Stimulated activated CD4-positive, alpha-beta T cell treated with anti-CD3 and anti-CD28 coated beads, Interleukin-2, amount 100 ng/mL, for 4 hours (primary cell): ENCODE data around the gene SGPP1.
"Not testable (repeated sequence)": the region's sequence is repeated elsewhere in the genome, so short reads cannot be mapped to it uniquely, and the experiment has no call there.

Experiments used
- DNase-seq: peaks from one replicate; pipeline ENCODE4 v3.0.0-alpha.2; 2020; ENCODE audit warnings: low read depth

Gene SGPP1

GRCh38 chr14:63725786-63726460 is 1.9 kb downstream of the SGPP1 start:
- no peak for DNase-seq

GRCh38 chr14:63717702-63718101 is 10.2 kb downstream of the SGPP1 start:
- DNase-seq = no peak

- no peak for DNase-seq
These were observed 12.5 kb downstream of the SGPP1 start for GRCh38 chr14:63715360-63715759.

GRCh38 chr14:63713764-63714163 is 14.1 kb downstream of the SGPP1 start:
- DNase-seq = no peak

- DNase-seq = no peak
These were observed 14.8 kb downstream of the SGPP1 start for GRCh38 chr14:63713058-63713457.

- DNase-seq = no peak
These were observed 15.7 kb downstream of the SGPP1 start for GRCh38 chr14:63712123-63712522.

GRCh38 chr14:63710497-63710896 is 17.4 kb downstream of the SGPP1 start:
- DNase-seq = no peak

GRCh38 chr14:63709589-63709988 is 18.3 kb downstream of the SGPP1 start:
- DNase-seq = no peak

- DNase-seq = no peak
These were observed 20.6 kb downstream of the SGPP1 start for GRCh38 chr14:63707216-63707615.

GRCh38 chr14:63705561-63706070 is 22.2 kb downstream of the SGPP1 start:
- no peak for DNase-seq

- not testable (repeated sequence) for DNase-seq
These were observed 25.3 kb downstream of the SGPP1 start for GRCh38 chr14:63702530-63702929.

GRCh38 chr14:63701606-63702299 is 26.1 kb downstream of the SGPP1 start:
- no peak for DNase-seq

GRCh38 chr14:63692310-63693020 is 35.4 kb downstream of the SGPP1 start:
- DNase-seq = no peak

GRCh38 chr14:63689132-63689531 is 38.7 kb downstream of the SGPP1 start:
- DNase-seq = no peak

- no peak for DNase-seq
These were observed 40.9 kb downstream of the SGPP1 start for GRCh38 chr14:63686926-63687325.

GRCh38 chr14:63685401-63685800 is 42.5 kb downstream of the SGPP1 start:
- no peak for DNase-seq

- no peak for DNase-seq
These were observed 44.9 kb downstream of the SGPP1 start for GRCh38 chr14:63682727-63683593.

- no peak for DNase-seq
These were observed 49.3 kb downstream of the SGPP1 start for GRCh38 chr14:63678536-63678935.

GRCh38 chr14:63677891-63678379 is 49.9 kb downstream of the SGPP1 start:
- DNase-seq = no peak

- no peak for DNase-seq
These were observed 51.2 kb downstream of the SGPP1 start for GRCh38 chr14:63676615-63677014.

GRCh38 chr14:63673886-63674497 is 53.9 kb downstream of the SGPP1 start:
- DNase-seq = no peak
